ENCODE data around the gene ALG3. TPM values are rescaled to one million over a fixed set of nuclear protein-coding genes. Genes with fewer than 3 reads are reported as not detected.

The ALG3 gene
- total RNA-seq, 1 experiment from 2014 or later, result 62.2 TPM

- Histone ChIP-seq H3K27me3 (ENCODE audit: insufficient read depth, low read length) (peaks cover 15% of the 10 kb centered on the region), H2BK20ac (ENCODE audit: low read depth, low read length, poor library complexity, severe bottlenecking) (no peak overlapping the region), H3K4ac (ENCODE audit: low read depth, low read length) (no peak overlapping the region), H3K4me1 (ENCODE audit: insufficient read depth, low read length) (no peaks in the 10 kb centered on the region), H3K23me2 (ENCODE audit: insufficient read length, low read depth, low read length, poor library complexity, severe bottlenecking) (no peaks in the 10 kb centered on the region), H2BK15ac (ENCODE audit: low read depth, low read length) (no peak overlapping the region), H2BK120ac (ENCODE audit: low read depth, low read length, poor library complexity, severe bottlenecking) (no peak overlapping the region), H4K8ac (replicated peaks; ENCODE audit: insufficient read length, low read depth, low read length) (no peak overlapping the region), H3K9ac (ENCODE audit: extremely low read depth, insufficient read length, low read length) (no peak overlapping the region), H3T11ph (ENCODE audit: low read length) (no peak overlapping the region), H3K9me3 (ENCODE audit: control insufficient read depth, low read depth, low read length) (no peaks in the 10 kb centered on the region), H3K14ac (ENCODE audit: insufficient read depth, low read length) (no peak overlapping the region; the same call in 1 of the 2 replicates), H2AK5ac (ENCODE audit: insufficient read length, low read length) (no peak overlapping the region), H3K4me2 (ENCODE audit: insufficient read depth, insufficient read length, low read length) (no peak overlapping the region), H4K5ac (ENCODE audit: insufficient read length, low read depth, low read length) (no peak overlapping the region), H3K79me2 (ENCODE audit: insufficient read depth, low read length) (no peaks in the 10 kb centered on the region), H2BK12ac (ENCODE audit: insufficient read length, low read depth, low read length) (no peak overlapping the region), H3K79me1 (ENCODE audit: insufficient read depth, low read depth, low read length, poor library complexity, severe bottlenecking) (no peaks in the 10 kb centered on the region), H3K56ac (ENCODE audit: insufficient read length, low read depth, low read length) (no peak overlapping the region), H4K20me1 (ENCODE audit: control insufficient read depth, insufficient read depth, insufficient read length) (no peaks in the 10 kb centered on the region), H2BK5ac (ENCODE audit: insufficient read length, low read length) (no peak overlapping the region), H3K23ac (ENCODE audit: insufficient read length, low read depth, low read length) (no peak overlapping the region), H3K18ac (ENCODE audit: insufficient read length, low read depth, low read length) (no peak overlapping the region), H3K27ac (ENCODE audit: insufficient read length, low read depth, low read length) (no peak overlapping the region), H4K91ac (ENCODE audit: insufficient read length, low read depth, low read length) (no peak overlapping the region), H2AFZ (ENCODE audit: low read length) (no peak overlapping the region)
- no peaks in the 10 kb centered on the region; a peak in 1 of 7 replicates for H3K36me3 Mint-ChIP-seq (ENCODE audit: insufficient read depth in 1 of 3, low read depth in 3 of 3)
- DNase-seq, result no peak
- TF ChIP-seq CTCF (conservative IDR thresholded peaks at IDR 0.05), result no peak
- H3K27ac Mint-ChIP-seq, result no peak overlapping the region
- H3K9me3 Mint-ChIP-seq, result no peaks in the 10 kb centered on the region
- no peak overlapping the region for H3K4me3 Mint-ChIP-seq
- WGBS (ENCODE audit: extremely low coverage, insufficient read length, low lambda C conversion rate), result no CpG with 5 or more reads among the region's 14 CpGs
- H3K4me1 Mint-ChIP-seq, result peaks cover 0 to 8% of the 10 kb centered on the region in 2 experiments; a peak in 3 of 4 replicates
- peaks cover 29% of the 10 kb centered on the region for H3K27me3 Mint-ChIP-seq (ENCODE audit: low read depth)
Observed at GRCh38 chr3:184236033-184236410, 12.7 kb downstream of the ALG3 start.
